HK-2 (cell line): Measurements from ENCODE around the gene SIAH1.
"Not testable (repeated sequence)": the region's sequence is repeated elsewhere in the genome, so short reads cannot be mapped to it uniquely, and the experiment has no call there.

Experiments
- DNase-seq: peaks from one replicate; pipeline ENCODE4 v3.0.0-alpha.2; 2018; ENCODE audit not compliant: unreplicated experiment

SIAH1 gene

GRCh38 chr16:48366165-48367093, 18.8 kb downstream of the SIAH1 start:
- peak; percentile 41 for DNase-seq

GRCh38 chr16:48365601-48366164, 19.5 kb downstream of the SIAH1 start:
- DNase-seq, result peak; percentile 92

GRCh38 chr16:48365025-48365600, 20.1 kb downstream of the SIAH1 start:
- no peak for DNase-seq

- DNase-seq, result no peak
Observed at GRCh38 chr16:48361540-48362144, 23.6 kb downstream of the SIAH1 start.

- DNase-seq, result no peak
Observed at GRCh38 chr16:48361012-48361411, 24.2 kb downstream of the SIAH1 start.

GRCh38 chr16:48359983-48360382, 25.2 kb downstream of the SIAH1 start:
- no peak for DNase-seq

- DNase-seq, result no peak
Observed at GRCh38 chr16:48358419-48358818, 26.8 kb downstream of the SIAH1 start.

GRCh38 chr16:48356633-48357376, 28.4 kb downstream of the SIAH1 start:
- no peak for DNase-seq

GRCh38 chr16:48354877-48355855, 30.0 kb downstream of the SIAH1 start:
- no peak for DNase-seq

- not testable (repeated sequence) for DNase-seq
Observed at GRCh38 chr16:48354385-48354784, 30.8 kb downstream of the SIAH1 start.

- peak; percentile 49 for DNase-seq
Observed at GRCh38 chr16:48353565-48354163, 31.5 kb downstream of the SIAH1 start.

GRCh38 chr16:48352648-48353390, 32.4 kb downstream of the SIAH1 start:
- DNase-seq, result no peak

- peak; percentile 17 for DNase-seq
Observed at GRCh38 chr16:48350736-48351135, 34.5 kb downstream of the SIAH1 start.

GRCh38 chr16:48347980-48348379, 37.2 kb downstream of the SIAH1 start:
- no peak for DNase-seq

GRCh38 chr16:48347191-48347865, 37.9 kb downstream of the SIAH1 start:
- DNase-seq, result no peak

- DNase-seq, result no peak
Observed at GRCh38 chr16:48342591-48342990, 42.6 kb downstream of the SIAH1 start.

GRCh38 chr16:48340054-48340453, 45.2 kb downstream of the SIAH1 start:
- no peak for DNase-seq

GRCh38 chr16:48335961-48336360, 49.3 kb downstream of the SIAH1 start:
- no peak for DNase-seq

- DNase-seq, result no peak
Observed at GRCh38 chr16:48334325-48334724, 50.9 kb downstream of the SIAH1 start.
